ENCODE results near the gene CCDC175.

- no peak for TF ChIP-seq POLR2A (IDR thresholded peaks at IDR 0.05; ENCODE audit: low read depth, low read length)
- no peak for TF ChIP-seq TAF1 (IDR thresholded peaks at IDR 0.05; ENCODE audit: low read depth, low read length)
- TF ChIP-seq POLR2AphosphoS5 (IDR thresholded peaks at IDR 0.05; ENCODE audit: low read depth, low read length), result no peak
These were observed 67.5 kb downstream of the CCDC175 start for GRCh38 chr14:59509101-59509500.

Measured in GM12891 (cell line).